ENCODE measurements around the gene PARN.

DNA sequence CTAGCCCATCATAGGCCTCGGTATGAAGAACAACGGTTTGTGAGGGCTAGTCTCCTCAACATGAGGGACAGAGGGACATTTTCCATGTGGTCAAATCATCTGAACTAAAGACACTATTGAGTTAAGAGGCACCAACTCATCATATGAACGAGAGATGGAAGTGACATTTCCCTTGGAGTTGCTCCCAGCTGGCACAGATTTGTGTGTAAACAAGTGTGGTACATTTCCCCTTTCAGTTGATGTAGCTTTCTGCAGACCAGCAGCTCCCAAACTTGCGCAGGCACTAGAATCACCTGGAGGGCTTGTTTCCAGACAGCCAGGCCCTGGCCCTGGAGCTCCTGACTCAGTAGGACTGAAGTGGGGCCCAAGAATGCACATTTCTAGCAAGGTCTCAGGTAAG is 205.5 kb downstream of the PARN start:
- TF ChIP-seq, protein P1, sequence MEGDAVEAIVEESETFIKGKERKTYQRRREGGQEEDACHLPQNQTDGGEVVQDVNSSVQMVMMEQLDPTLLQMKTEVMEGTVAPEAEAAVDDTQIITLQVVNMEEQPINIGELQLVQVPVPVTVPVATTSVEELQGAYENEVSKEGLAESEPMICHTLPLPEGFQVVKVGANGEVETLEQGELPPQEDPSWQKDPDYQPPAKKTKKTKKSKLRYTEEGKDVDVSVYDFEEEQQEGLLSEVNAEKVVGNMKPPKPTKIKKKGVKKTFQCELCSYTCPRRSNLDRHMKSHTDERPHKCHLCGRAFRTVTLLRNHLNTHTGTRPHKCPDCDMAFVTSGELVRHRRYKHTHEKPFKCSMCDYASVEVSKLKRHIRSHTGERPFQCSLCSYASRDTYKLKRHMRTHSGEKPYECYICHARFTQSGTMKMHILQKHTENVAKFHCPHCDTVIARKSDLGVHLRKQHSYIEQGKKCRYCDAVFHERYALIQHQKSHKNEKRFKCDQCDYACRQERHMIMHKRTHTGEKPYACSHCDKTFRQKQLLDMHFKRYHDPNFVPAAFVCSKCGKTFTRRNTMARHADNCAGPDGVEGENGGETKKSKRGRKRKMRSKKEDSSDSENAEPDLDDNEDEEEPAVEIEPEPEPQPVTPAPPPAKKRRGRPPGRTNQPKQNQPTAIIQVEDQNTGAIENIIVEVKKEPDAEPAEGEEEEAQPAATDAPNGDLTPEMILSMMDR (IDR thresholded peaks at IDR 0.05), result no peak
- no peak for TF ChIP-seq POLR2A (IDR thresholded peaks at IDR 0.05)

All from adrenal gland (tissue), 5 donors.